Measurements from ENCODE around the gene SRP54.
A peak's percentile ranks its signal among the peaks of the same experiment; 100 is the strongest.

Gene SRP54

GRCh38 chr14:34983148-34983760, 462 bp downstream of the SRP54 start:
- peak overlapping the region; percentile 95 to 96 for H3K27ac ChIP-seq
- no peak for DNase-seq (ENCODE audit: low spot score)
- H3K4me3 ChIP-seq = peak overlapping the region; percentile 85
- no peak for TF ChIP-seq CTCF (IDR thresholded peaks at IDR 0.05)

- Histone ChIP-seq H3K27ac (peak overlapping the region; percentile 95 to 96), H3K4me3 (peak overlapping the region; percentile 85)
- TF ChIP-seq CTCF (IDR thresholded peaks at IDR 0.05) = no peak
- DNase-seq (ENCODE audit: low spot score) = no peak
Observed at GRCh38 chr14:34983786-34984185, 994 bp downstream of the SRP54 start.

- no peak for DNase-seq (ENCODE audit: low spot score)
- Histone ChIP-seq H3K4me3 (no peak overlapping the region), H3K27ac (no peak overlapping the region)
- TF ChIP-seq CTCF (IDR thresholded peaks at IDR 0.05) = no peak
Observed at GRCh38 chr14:34985740-34986139, 2.9 kb downstream of the SRP54 start.

- Histone ChIP-seq H3K4me3 (no peak overlapping the region), H3K27ac (no peak overlapping the region)
- TF ChIP-seq CTCF (IDR thresholded peaks at IDR 0.05) = no peak
- no peak for DNase-seq (ENCODE audit: low spot score)
Observed at GRCh38 chr14:34987180-34987579, 4.4 kb downstream of the SRP54 start.

GRCh38 chr14:34989762-34990161, 7.0 kb downstream of the SRP54 start:
- no peak for DNase-seq (ENCODE audit: low spot score)
- no peak overlapping the region for H3K4me3 ChIP-seq
- H3K27ac ChIP-seq = no peak overlapping the region
- no peak for TF ChIP-seq CTCF (IDR thresholded peaks at IDR 0.05)

GRCh38 chr14:34993426-34993825, 10.6 kb downstream of the SRP54 start:
- Histone ChIP-seq H3K27ac (no peak overlapping the region), H3K4me3 (no peak overlapping the region)
- TF ChIP-seq CTCF (IDR thresholded peaks at IDR 0.05) = no peak
- no peak for DNase-seq (ENCODE audit: low spot score)

- no peak for DNase-seq (ENCODE audit: low spot score)
- H3K4me3 ChIP-seq = no peak overlapping the region
- TF ChIP-seq CTCF (IDR thresholded peaks at IDR 0.05) = no peak
- no peak overlapping the region for H3K27ac ChIP-seq
Observed at GRCh38 chr14:34994668-34995067, 11.9 kb downstream of the SRP54 start.
